Ammon's horn (tissue), 1 donor: ENCODE data around the gene SPSB2.
"Not testable (repeated sequence)": the region's sequence is repeated elsewhere in the genome, so short reads cannot be mapped to it uniquely, and the experiment has no call there.

Source experiments
- DNase-seq: peaks from one replicate; pipeline ENCODE4 v3.0.0-alpha.2; 2016; ENCODE audit warnings: low spot score

SPSB2 gene

GRCh38 chr12:6870304-6870703 lies 2.8 kb downstream of the SPSB2 start:
- not testable (repeated sequence) for DNase-seq

DNA sequence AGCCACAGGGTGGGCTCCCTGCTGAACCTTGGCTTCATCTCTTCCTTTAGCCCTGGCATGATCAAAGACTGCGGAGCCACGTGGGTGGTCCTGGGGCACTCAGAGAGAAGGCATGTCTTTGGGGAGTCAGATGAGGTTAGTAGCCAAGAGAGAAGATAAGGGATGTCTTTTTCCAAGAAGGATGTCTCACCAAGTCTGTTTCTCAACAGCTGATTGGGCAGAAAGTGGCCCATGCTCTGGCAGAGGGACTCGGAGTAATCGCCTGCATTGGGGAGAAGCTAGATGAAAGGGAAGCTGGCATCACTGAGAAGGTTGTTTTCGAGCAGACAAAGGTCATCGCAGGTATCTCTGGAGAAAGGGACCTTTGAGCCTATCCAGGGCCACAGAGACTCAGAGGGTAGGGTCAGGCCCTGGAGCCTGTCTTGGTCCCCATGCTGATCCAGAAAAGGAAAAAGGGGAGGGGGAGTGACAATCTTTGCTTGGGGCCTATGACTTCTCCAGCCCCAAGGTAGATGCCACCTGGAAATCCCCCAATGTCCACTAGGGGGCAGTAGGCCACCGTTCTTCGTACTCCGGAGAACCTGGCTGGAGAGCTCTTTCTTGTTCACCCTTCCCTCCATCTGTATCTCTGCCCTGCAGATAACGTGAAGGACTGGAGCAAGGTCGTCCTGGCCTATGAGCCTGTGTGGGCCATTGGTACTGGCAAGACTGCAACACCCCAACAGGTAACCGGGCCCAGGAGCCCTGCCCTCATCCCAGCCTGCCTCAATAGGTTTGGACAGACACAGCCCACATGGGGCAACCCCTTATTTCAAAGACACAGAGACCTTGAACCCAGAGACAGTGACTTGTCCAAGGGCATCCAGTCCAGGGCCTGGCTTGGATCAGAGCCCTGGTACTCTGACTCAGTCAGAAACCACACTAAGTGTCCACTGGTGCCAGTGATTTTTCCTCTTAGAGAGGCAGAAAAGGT lies 3.8 kb downstream of the SPSB2 start:
- DNase-seq, result peak; percentile 78

- DNase-seq, result peak; percentile 24
These were observed 4.7 kb downstream of the SPSB2 start for GRCh38 chr12:6868211-6869048.

DNA sequence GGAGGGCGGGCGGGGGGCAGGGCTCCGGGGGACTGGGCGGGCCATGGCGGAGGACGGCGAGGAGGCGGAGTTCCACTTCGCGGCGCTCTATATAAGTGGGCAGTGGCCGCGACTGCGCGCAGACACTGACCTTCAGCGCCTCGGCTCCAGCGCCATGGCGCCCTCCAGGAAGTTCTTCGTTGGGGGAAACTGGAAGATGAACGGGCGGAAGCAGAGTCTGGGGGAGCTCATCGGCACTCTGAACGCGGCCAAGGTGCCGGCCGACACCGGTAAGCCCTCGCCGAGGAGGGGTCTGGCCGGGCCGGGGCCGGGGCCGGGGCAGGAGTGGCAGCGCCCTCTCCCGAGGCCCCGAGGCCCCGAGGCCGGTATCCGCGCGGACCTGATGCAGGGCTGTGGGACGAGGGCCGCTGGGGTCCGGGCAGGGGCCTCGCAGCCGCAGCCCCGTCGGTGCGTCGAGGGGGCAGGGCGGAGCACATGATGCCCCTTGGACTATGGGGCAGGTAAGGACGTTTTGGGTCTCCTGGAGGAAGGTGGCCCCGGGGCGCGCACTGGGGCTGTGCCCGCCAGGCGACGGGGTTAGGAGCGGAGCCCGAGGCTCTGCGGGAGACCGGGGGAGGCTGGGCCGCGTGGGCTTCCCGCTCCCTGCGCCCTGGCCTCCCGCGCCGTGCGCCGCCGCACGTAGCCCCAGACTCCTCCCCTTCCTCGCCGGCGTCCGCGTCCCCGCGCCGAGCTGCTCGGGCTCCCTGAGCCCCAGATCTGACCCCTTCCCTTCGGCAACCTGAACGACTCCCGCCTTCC lies 5.5 kb downstream of the SPSB2 start, which contains the start of gene TPI1:
TPI1 (plus strand) TSS at position 119 of the 798 bp plus-strand sequence; CDS start at position 155, 36 bp downstream.
- peak; percentile 91 for DNase-seq

DNA sequence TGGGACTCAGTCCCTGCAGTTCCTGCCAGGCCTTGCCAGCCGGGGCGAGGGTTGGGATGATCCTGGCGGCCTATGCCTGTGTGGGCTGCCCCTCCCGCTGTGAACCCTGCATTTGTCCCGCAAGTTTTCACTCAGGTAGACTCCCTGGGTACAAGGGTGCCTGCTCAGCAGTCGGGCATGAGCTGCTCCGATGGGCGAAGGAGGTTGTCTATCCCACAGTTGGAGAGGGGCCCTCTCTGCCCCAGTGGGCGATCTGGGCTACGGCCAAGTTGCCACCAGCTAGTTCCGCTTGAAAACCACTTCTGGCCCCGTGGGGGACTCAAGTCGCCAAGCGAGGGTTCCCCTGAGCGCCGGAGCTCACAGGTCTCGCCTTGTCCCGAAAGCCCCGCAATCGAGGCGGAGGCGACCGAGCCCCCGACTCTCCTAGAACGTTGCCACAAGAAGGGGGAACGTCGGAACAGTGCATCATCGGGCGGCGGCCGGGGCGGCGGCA lies 6.1 kb downstream of the SPSB2 start:
- no peak for DNase-seq

- DNase-seq, result peak; percentile 4
These were observed 6.8 kb downstream of the SPSB2 start for GRCh38 chr12:6866163-6866919.

- DNase-seq, result not testable (repeated sequence)
These were observed 7.8 kb downstream of the SPSB2 start for GRCh38 chr12:6865307-6865706.

DNA sequence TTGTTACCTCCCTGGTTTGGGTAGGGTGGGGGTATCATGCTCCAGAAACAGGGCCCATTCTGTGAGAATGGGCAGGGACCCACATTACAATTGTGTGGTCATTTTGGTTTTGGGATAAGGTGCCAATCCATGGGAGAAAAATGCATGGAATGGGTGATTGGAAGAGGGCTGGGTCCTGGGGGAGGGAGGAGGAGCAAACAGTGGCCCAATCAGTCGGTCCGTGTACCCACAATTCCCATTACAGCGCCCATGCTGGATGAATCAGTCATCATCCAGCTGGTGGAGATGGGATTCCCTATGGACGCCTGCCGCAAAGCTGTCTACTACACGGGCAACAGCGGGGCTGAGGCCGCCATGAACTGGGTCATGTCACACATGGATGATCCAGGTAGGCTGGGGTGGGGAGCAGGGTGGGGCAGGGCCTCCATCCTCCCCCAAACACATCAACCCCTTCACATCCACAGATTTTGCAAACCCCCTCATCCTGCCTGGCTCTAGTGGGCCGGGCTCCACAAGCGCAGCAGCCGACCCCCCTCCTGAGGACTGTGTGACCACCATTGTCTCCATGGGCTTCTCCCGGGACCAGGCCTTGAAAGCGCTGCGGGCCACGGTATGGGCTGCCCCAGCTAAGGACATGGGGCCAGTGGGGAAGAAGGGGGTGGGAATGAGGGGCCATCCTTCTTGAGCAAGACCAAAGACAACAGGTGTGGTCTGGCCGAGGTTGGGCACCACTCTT lies 9.3 kb downstream of the SPSB2 start:
- no peak for DNase-seq

GRCh38 chr12:6863033-6863432 lies 10.1 kb downstream of the SPSB2 start:
- no peak for DNase-seq

GRCh38 chr12:6861391-6861790 lies 11.7 kb downstream of the SPSB2 start:
- DNase-seq, result no peak

GRCh38 chr12:6860942-6861341 lies 12.2 kb downstream of the SPSB2 start:
- no peak for DNase-seq

DNA sequence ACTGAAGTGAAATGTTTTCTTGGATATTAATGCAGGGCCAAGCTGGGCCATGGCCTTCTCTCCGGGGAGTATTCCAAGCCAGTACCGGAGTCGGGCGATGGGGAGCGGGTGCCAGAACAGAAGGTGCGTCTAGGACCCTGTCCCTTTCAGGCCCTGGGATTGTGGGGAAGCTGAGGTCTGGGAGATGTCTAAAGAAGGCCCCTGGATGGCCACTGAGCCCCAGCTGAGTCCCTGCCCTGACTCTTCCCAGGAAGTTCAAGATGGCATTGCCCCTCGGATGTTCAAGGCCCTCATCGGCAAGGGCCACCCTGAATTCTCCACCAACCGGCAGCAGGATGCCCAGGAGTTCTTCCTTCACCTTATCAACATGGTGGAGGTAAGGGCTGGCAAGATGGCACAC lies 13.0 kb downstream of the SPSB2 start:
- no peak for DNase-seq

GRCh38 chr12:6858799-6859198 lies 14.3 kb downstream of the SPSB2 start:
- no peak for DNase-seq

GRCh38 chr12:6855322-6855721 lies 17.8 kb downstream of the SPSB2 start:
- no peak for DNase-seq

DNA sequence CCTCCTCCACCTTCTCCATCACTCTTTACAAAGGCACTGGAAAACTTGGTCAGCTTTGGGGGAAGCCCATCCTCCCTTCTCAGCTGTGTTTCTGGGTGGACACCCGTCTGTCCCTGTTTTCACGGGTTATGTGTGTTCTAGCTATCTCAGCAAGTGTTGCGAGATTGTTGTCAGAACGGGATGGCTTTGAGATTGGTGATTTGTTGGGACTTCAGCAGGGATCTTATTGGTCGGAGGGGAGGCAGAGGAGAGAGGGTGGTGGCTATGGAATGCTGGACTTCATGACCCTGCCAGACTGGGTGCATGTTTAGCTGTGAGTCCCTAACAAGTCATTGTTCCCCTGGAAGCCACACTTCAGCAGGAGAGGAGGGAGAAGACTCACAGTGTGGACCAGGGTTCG lies 19.1 kb downstream of the SPSB2 start:
- no peak for DNase-seq

- DNase-seq, result no peak
These were observed 19.5 kb downstream of the SPSB2 start for GRCh38 chr12:6853626-6854025.

- peak; percentile 74 for DNase-seq
These were observed 20.3 kb downstream of the SPSB2 start for GRCh38 chr12:6852651-6853354.

- peak; percentile 100 for DNase-seq
These were observed 21.0 kb downstream of the SPSB2 start, which contains the start of gene USP5 for GRCh38 chr12:6851921-6852650. TSS of gene USP5 (plus strand) at chr12:6852150. CDS start at chr12:6852180, 30 bp downstream.
